Measurements from ENCODE around the gene CNPY1. TPM values are rescaled to one million over a fixed set of nuclear protein-coding genes. Genes with fewer than 3 reads are reported as not detected.
A peak's percentile ranks its signal among the peaks of the same experiment; 100 is the strongest.

CNPY1 gene
- total and polyA plus RNA-seq, 7 experiments from 2014 or later: not detected

DNA sequence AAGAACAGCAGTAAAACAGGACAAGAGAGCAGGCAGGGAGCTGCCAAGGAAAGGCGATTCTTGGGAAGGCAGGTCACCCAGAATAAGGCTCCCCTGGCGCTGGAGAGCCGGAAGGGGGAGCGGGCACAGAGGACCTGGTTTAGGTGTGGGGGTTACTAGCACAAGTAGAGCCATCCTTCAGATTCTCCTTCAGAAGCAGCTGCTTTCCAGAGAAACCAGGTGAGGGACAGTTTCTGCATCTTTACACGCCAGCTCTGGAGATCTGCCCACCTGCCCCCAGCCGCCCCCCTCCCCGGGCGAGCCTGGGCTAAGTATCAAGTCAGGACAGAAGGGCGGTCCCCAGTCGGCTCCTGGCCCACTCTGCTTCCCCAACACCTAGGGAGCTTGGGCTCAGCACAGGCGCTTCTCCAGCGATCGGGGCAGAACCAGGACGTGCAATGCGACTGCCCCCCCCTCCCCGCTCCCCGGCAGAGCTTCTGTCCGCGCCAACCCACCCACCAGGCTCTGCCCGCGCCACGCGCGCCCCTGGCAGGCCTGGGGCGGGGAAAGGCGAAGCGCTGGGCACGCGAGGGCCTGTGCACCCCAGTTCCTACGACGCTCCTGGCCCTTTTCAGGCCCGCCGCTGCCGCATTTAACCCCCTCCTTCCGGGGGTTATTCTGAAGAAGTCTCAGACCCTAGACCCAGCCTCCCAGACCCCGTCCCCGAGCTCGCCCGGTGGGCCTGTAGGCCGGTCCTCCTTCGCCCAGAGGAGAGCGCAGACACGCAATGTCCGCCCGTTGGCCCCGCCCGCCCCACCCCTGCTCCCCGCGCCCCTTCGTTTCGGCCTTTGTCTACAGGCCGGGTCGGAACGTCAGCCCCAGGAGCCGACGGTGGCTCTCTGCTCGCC is 92.8 kb downstream of the CNPY1 start:
- ChIA-PET POLR2A (no interaction called here), CTCF (no interaction called here)
- peak overlapping the region in 4 of 10 donors; percentile 29 to 87 (median 40) for H3K4me3 Mint-ChIP-seq
- H3K27ac ChIP-seq (ENCODE audit: low read depth, low read length): no peak overlapping the region
- DNase-seq (no peak), ATAC-seq (no peak)
- H3K4me1 Mint-ChIP-seq: peaks cover 3 to 30% (median 23%) of the 10 kb centered on the region in 7 donors
- no peaks in the 10 kb centered on the region for H3K9me3 ChIP-seq (ENCODE audit: control insufficient read depth in 2 of 3, low read length in 3 of 3)
- peaks cover 0 to 3% of the 10 kb centered on the region in 2 donors for H3K27me3 ChIP-seq (ENCODE audit: control insufficient read depth in 2 of 2, insufficient read depth in 2 of 2, low read length in 2 of 2)
- peak overlapping the region in 1 of 9 donors; percentile 71 for H3K27ac Mint-ChIP-seq
- H3K36me3 Mint-ChIP-seq: peaks cover 0 to 8% (median 0%) of the 10 kb centered on the region in 5 donors
- no peaks in the 10 kb centered on the region for H3K4me1 ChIP-seq (ENCODE audit: control insufficient read depth in 2 of 2, insufficient read depth in 2 of 2, low read length in 2 of 2)
- H3K27me3 Mint-ChIP-seq: peaks cover 43 to 77% (median 68%) of the 10 kb centered on the region in 5 donors
- no peaks in the 10 kb centered on the region for H3K36me3 ChIP-seq (ENCODE audit: control insufficient read depth in 2 of 3, insufficient read depth in 3 of 3, low read length in 3 of 3)
- intact Hi-C loops (cut with micrococcal nuclease): loop anchor here in 1 of 2 donors (1.0 kb wide), 1 partner anchor 57 kb away; no protein-coding TSS in a partner anchor
- peaks cover 0 to 3% (median 0%) of the 10 kb centered on the region in 11 donors for H3K9me3 Mint-ChIP-seq
- no peak overlapping the region for H3K4me3 ChIP-seq (ENCODE audit: low read length)

DNA sequence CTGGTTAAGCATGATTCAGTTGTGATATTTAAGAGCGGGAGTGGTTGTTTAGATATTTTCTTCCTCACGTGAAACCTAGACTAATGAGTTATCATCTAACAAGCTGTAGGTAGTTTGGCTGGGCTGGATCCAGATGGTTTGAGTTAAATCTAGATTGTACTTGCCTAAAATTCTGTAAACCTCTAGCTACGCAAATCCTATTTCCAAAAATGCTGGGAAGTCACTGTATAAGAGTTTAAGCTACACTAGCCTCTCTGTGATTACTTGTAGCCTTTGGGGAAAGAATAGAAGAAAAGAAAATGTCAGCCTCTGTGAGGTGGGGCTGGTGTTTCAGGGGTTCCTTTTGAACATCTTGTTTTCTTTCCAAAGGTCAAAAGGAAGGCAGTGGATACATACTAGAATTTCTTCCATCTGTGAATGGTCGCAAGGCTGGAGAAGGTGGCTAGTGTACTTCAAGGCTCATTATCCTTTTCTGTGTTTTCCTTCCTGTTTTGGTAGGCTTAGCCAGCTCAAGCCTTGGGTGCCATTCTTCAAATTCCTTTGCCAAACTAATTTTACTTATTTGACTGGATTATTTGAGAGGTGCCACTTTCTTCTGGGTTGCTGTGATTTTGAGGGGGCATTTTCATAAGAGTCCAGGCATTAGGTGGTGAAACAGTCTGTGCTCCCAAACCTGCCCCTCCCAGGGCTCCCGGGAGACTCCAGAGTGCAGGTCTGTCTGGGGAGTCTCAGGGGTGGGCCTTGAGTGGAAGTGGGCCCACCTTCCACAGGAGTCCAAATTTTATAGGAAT is 93.7 kb downstream of the CNPY1 start:
- ChIA-PET POLR2A (no interaction called here), CTCF (no interaction called here)
- Histone ChIP-seq H3K36me3 (ENCODE audit: control insufficient read depth in 2 of 3, insufficient read depth in 3 of 3, low read length in 3 of 3) (no peaks in the 10 kb centered on the region), H3K4me3 (ENCODE audit: low read length) (no peak overlapping the region), H3K27me3 (ENCODE audit: control insufficient read depth in 2 of 2, insufficient read depth in 2 of 2, low read length in 2 of 2) (peaks cover 0 to 3% of the 10 kb centered on the region in 2 donors), H3K27ac (ENCODE audit: low read depth, low read length) (no peak overlapping the region), H3K4me1 (ENCODE audit: control insufficient read depth in 2 of 2, insufficient read depth in 2 of 2, low read length in 2 of 2) (no peaks in the 10 kb centered on the region), H3K9me3 (ENCODE audit: control insufficient read depth in 2 of 3, low read length in 3 of 3) (no peaks in the 10 kb centered on the region)
- Mint-ChIP-seq H3K9me3 (peaks cover 0 to 3% (median 0%) of the 10 kb centered on the region in 11 donors), H3K27me3 (peaks cover 50 to 82% (median 73%) of the 10 kb centered on the region in 5 donors), H3K27ac (peak overlapping the region in 1 of 9 donors; percentile 71), H3K4me1 (peaks cover 6 to 36% (median 27%) of the 10 kb centered on the region in 7 donors), H3K4me3 (peak overlapping the region in 3 of 10 donors; percentile 29 to 42 (median 41)), H3K36me3 (peaks cover 0 to 10% (median 0%) of the 10 kb centered on the region in 5 donors)
- DNase-seq (no peak), ATAC-seq (no peak)
- intact Hi-C loops (cut with micrococcal nuclease): no loop called here

DNA sequence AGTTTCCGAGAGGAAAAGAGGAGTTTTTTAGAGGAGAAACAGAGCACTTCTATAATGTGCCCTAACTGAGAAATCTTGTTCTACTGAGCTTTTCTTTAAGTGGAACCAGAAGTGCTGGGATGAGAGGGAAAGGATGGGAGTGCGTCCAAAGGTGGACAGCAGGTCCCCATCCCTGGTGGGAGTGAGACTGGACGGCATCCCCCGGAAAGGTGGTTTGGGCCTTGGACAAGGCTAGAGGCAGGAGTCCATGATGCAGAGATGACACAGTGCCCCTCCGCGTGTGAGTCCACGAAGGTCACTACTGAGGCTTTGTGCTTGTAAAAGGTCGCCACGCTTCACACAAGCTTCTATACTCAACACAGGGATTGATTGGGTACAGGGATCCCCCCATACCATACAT is 94.5 kb downstream of the CNPY1 start:
- peak overlapping the region in 1 of 9 donors; percentile 30 for H3K27ac Mint-ChIP-seq
- intact Hi-C loops (cut with micrococcal nuclease): no loop called here
- H3K4me1 ChIP-seq (ENCODE audit: control insufficient read depth in 2 of 2, insufficient read depth in 2 of 2, low read length in 2 of 2): no peaks in the 10 kb centered on the region
- POLR2A ChIA-PET: no interaction called here
- H3K27me3 Mint-ChIP-seq: peaks cover 55 to 88% (median 78%) of the 10 kb centered on the region in 5 donors
- CTCF ChIA-PET: no interaction called here
- H3K36me3 Mint-ChIP-seq: peaks cover 0 to 12% (median 0%) of the 10 kb centered on the region in 5 donors
- peaks cover 0 to 3% (median 0%) of the 10 kb centered on the region in 11 donors for H3K9me3 Mint-ChIP-seq
- H3K9me3 ChIP-seq (ENCODE audit: control insufficient read depth in 2 of 3, low read length in 3 of 3): no peaks in the 10 kb centered on the region
- H3K27me3 ChIP-seq (ENCODE audit: control insufficient read depth in 2 of 2, insufficient read depth in 2 of 2, low read length in 2 of 2): peaks cover 0 to 3% of the 10 kb centered on the region in 2 donors
- H3K4me1 Mint-ChIP-seq: peaks cover 8 to 36% (median 25%) of the 10 kb centered on the region in 7 donors
- H3K27ac ChIP-seq (ENCODE audit: low read depth, low read length): no peak overlapping the region
- DNase-seq: no peak
- ATAC-seq: no peak
- H3K4me3 ChIP-seq (ENCODE audit: low read length): no peak overlapping the region
- peak overlapping the region in 1 of 10 donors; percentile 7 for H3K4me3 Mint-ChIP-seq
- H3K36me3 ChIP-seq (ENCODE audit: control insufficient read depth in 2 of 3, insufficient read depth in 3 of 3, low read length in 3 of 3): no peaks in the 10 kb centered on the region

Other genes with a start within 250 kb of the CNPY1 start
- 10 to 100 TPM; 43.6 to 70.0 (median 46.5) TPM for gene INSIG1, start 248.7 kb downstream of the CNPY1 start, total RNA-seq
- 10 to 100 TPM; 22.2 to 33.2 TPM for gene INSIG1, start 248.7 kb downstream of the CNPY1 start, polyA plus RNA-seq
- gene EN2, start 88.4 kb downstream of the CNPY1 start, total RNA-seq: not detected
- gene EN2, start 88.4 kb downstream of the CNPY1 start, polyA plus RNA-seq: not detected
- 100 to 1,000 TPM in 4 of 5 experiments, 10 to 100 TPM in 1; 90.2 to 177 (median 164) TPM for gene RBM33, start 98.1 kb upstream of the CNPY1 start, total RNA-seq
- gene RBM33, start 98.1 kb upstream of the CNPY1 start, polyA plus RNA-seq: 10 to 100 TPM; 43.7 to 78.8 TPM